ENCODE measurements around the gene PHACTR3.
A peak's percentile ranks its signal among the peaks of the same experiment; 100 is the strongest.

The PHACTR3 gene

GRCh38 chr20:59652381-59652780 is 48.0 kb downstream of the PHACTR3 start:
- DNase-seq: no peak

- no peak for DNase-seq
These were observed 52.1 kb downstream of the PHACTR3 start for GRCh38 chr20:59656417-59656816.

GRCh38 chr20:59657459-59658046 is 53.2 kb downstream of the PHACTR3 start:
- no peak for DNase-seq

DNA sequence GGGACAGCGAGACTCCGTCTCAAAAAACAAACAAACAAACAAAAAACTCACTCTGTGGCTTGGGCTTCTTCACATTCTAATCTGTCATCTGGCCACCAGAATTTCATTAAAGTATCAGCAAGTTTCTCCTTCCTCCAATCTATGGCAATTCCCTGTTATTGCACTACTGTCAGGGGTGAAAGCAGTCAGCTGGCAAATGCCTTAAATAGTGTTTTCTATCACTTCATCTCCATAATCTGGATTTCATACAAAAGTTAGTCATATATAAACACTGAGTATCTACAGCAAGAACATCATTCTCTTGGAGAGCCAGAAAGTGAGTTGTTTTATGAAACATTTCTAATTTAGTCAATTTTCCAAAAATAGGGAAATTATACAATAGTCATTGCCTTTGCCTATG is 56.1 kb downstream of the PHACTR3 start:
- DNase-seq: no peak

DNA sequence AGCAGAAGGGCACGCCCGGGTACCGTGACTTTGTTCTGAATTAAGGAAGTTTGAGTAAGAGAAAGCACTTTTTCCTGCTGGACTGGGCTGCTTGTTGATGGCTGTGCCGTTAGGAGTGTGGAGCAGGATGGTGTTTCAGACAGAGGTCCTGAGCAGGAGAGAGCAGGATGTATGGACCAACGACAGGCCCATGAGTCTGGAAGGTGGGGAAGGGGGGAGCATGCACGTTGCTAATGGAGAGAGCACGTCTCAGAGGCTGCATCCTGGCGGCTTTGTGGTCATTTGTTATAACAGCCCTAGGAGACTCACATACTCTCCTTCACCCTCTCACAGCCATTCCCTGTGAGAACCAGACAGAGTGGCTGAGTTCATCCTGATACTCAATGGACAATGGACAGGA is 56.8 kb downstream of the PHACTR3 start:
- peak; percentile 13 for DNase-seq

- DNase-seq: peak; percentile 28
These were observed 57.3 kb downstream of the PHACTR3 start for GRCh38 chr20:59661621-59662020.

GRCh38 chr20:59662161-59662560 is 57.8 kb downstream of the PHACTR3 start:
- DNase-seq: peak; percentile 26

DNA sequence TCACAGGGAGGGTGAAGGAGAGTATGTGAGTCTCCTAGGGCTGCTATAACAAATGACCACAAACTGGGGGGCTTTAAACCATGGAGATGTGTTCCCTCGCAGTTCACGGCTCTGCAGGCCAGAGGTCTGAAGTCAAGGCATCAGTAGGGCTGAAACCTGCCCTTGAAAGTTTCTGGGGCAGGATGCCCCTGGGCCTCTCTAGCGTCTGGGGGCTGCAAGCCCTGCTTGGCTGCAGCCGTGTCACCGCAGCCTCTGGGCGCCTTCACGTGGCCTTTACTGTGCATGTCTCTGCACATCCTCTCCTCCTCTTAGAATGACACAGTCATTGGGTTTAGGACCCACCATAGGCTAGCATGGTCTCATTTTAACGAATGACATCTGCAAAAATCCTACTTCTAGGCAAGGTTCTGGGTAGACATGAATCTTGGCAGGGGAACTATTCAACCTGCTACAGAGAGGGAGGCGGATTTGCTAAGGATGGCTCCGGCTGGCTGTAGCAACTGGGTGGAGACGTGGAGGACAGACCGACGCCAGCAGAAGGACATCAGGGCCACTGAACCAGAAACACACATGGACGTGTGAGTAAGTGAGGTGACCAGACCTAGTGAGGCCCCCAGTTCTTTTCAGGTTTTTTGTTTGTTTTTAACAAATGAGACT is 58.6 kb downstream of the PHACTR3 start:
- peak; percentile 19 for DNase-seq

DNA sequence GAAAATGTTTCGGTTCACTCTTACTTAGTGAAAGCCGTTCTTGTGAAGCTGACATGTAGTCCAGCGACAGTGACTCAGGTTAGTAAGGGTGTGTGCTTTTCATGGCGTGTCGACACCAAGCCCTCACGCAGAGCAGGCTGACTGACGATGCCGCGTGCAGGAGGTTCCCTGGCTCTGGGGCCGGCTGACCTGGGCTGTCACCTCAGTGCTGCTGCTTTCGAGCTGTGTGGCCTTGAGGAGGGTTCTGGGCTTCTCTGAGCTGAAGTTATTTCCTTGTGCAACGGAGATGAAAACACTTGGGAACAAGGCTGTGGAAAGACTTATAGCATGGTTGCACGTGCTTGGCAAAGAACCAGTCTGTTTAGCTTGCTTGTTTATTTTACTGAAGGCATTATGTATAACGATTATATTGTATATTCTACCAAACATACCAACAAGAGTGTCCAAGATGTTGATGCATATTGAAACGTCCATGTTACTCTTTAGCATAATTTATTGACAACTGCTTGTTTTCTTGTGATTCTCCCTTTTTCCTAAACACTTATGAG is 59.2 kb downstream of the PHACTR3 start:
- peak; percentile 19 for DNase-seq

DNA sequence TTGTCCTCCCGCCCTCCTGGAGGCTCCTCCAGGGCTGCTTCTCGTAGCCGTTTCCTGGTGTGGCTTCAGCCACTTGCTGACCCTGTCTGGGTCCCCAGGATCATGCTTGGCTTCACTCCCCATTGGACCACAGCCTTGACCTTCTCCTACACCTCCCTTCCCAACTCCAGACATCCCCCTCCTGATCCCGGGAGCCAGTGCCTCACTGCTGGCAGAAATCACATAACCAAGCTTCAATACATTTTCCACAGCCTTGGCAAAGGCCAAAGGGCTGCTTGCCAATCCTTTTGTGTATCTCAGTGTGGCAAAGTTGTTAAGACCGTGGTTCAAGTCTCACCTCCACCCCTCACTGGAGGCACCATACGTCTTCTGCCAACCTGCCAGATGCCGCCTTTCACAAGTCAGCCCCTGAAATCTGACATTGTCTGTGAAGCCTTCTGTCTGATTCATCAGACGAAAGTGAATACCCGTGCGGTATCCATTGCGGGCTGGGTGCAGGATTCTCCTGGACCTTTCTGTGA is 60.1 kb downstream of the PHACTR3 start:
- DNase-seq: no peak

- DNase-seq: peak; percentile 3
These were observed 61.6 kb downstream of the PHACTR3 start for GRCh38 chr20:59665656-59666555.

- peak; percentile 35 for DNase-seq
These were observed 62.2 kb downstream of the PHACTR3 start for GRCh38 chr20:59666586-59666985.

DNA sequence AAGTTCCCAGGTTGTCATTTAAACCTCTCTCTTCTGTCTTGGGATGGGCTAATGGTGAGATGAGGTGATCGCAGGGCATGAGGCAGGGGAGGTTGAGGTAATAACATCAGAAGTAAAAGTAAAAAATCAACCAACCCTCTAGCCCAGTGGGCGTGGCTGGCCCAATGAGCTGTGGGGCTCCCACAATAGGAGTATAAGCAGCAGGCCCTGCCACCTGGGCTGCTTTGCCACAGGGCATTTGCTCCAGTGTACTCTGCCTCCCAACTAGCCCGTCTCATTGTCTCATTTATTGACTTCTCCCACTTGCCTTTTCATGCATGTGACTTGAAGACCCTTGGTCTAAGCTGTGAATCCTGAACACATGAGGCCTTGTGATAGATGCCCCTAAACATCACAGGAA is 62.8 kb downstream of the PHACTR3 start:
- DNase-seq: peak; percentile 33

DNA sequence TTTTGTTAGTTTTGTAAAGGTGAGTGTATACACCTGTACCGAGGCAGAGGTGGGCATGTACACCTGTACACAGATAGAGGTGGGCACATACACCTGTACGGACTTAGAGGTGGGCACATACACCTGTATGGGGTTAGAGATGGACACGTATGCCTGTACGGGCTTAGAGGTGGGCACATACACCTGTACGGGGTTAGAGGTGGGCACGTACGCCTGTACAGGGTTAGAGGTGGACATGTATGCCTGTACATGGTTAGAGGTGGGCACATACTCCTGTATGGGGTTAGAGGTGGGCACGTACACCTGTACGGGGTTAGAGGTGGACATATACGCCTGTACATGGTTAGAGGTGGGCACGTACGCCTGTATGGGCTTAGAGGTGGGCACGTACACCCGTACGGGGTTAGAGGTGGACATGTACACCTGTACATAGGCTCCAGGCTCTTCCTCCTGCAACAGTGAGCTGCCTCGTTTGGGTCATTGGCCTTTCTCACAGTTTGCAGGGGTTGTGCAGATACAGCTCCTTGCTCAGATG is 63.7 kb downstream of the PHACTR3 start:
- peak; percentile 11 for DNase-seq

- peak; percentile 7 for DNase-seq
These were observed 64.8 kb downstream of the PHACTR3 start for GRCh38 chr20:59668926-59669850.

DNA sequence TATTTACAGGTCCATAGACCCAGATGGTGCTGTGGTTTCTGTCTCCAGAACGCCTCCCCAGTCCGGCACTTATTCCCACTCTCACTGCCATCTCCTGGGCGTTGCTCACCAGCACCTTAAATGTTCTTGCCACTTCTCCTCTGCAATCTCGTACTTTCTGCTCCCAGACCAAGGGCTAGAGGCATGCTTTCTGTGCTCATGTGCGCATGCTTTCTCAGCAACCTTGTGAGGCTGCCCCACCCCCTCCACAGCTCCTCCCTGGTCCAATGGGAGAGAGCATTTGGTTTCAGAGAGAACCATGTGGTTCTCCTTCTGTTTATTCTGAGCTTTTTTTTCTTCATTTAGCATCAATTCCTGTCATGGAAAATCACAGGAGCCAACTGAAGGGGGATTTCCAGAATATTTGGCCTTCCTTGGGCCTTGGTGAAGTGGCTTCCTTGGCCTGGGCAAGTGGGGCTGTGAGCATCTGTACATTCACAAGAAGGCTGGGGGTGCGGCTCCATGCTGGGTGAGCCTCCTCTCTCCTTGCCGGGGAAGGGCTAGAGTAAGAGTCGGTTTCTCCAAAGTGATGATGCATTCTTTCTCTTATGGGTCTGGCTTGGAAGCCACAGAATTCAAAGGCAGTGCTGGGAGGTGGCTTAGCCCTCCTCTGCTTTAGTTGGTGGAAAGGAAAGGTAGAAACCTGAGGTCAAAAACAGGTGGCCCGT is 66.6 kb downstream of the PHACTR3 start:
- no peak for DNase-seq

DNA sequence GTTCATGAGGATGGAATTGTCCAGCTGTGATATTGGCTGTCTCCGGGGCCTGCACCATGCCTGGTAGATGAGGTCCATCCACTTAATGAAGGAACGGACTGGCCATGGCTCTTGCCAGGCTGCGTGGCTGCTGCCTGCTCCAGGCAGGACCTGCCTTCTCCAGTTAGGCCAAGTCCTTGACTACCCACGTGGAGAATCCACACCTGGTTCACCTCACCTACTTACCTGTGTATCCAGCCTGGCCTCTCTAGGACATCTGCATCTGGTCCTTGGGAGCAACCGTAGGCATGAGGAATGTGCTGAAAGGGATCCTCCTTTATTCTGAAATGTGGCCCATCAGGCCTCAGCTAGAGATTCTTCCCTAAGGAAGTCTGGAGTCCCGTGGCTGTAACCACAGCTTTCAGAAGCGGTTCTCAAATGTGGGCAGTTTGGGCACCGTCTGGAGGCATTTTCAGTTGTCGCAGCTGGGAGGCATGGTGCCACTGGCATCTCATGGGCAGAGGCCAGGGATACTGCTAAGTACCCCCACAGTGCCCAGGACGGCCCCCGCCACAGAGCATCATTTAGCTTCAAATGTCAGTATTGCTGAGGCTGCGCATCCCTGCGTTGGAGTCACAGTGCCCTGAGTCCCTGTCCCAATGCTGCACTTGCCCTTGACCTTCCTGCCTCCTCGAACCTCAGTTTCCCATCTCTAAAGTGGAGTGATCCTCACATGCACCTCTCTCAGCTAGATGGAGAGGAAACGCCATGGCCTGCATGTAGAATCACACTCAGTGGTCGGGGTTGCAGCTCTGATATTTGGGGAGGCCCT is 67.5 kb downstream of the PHACTR3 start:
- DNase-seq: peak; percentile 26

DNA sequence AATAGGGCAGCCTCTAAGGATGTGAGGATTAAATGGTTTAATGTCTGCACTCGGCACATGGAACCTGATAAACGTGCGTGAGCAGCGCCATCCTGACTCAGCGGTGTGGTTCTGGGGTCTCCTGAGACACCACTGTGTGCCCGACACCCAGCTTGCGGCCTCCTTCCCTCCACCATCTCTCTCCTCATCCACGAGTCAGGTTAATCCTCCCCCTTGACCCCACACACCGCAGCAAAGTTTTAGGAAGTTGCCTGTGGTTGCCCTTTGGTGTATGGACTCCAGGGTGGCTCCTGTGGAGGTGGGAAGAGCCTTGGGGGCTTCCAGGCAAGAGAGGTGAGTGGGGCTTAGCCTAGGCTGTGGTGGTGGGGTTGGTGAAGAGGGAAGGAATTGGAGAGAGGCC is 68.2 kb downstream of the PHACTR3 start:
- DNase-seq: no peak

GRCh38 chr20:59673288-59673997 is 69.1 kb downstream of the PHACTR3 start:
- peak; percentile 26 for DNase-seq

DNA sequence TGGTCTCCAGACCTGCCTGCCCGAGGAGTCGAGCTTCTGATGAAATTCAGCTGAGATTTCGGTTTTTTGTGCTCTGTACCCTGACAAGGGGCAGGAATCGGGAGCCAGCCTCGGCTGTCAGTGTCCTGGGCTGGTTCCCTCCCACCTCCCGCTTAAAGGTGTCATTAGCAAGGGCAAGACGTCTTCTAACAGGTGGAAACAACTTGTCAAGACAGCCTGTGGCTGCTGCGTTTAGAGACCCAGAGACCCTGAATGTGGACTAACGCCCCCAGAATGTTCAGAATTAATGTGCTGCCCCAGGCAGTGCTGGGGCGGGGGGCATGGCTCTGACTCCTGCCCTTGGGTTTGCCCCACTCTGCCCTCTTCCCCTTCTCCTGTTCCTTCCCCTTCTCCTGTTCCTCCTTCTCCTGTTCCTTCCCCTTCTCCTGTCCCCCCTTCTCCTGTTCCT is 69.7 kb downstream of the PHACTR3 start:
- DNase-seq: no peak
